Keratinocyte (primary cell): ENCODE data around the gene BSG.

Experiments
- EZH2 ChIP-seq: IDR thresholded peaks from one replicate; pipeline ENCODE4 v1.6.1; 2012; ENCODE audit warnings: inconsistent platforms, mild to moderate bottlenecking, low read length, moderate library complexity
- TF ChIP-seq, protein P1 (sequence below), 3 experiments: IDR thresholded peaks in 1 of 3; conservative IDR thresholded peaks in 1 of 3; optimal IDR thresholded peaks in 1 of 3; 2 replicates in 2 of 3; 3 replicates in 1 of 3; pipeline versions ENCODE3 to v1.5.1; 2011; ENCODE audit warnings: low read length in 3 of 3, mild to moderate bottlenecking in 3 of 3, moderate library complexity in 2 of 3, control low read depth in 1 of 3, inconsistent platforms in 1 of 3; ENCODE audit not compliant: insufficient read depth in 2 of 3; ENCODE audit errors: extremely low read depth in 1 of 3

DNA sequence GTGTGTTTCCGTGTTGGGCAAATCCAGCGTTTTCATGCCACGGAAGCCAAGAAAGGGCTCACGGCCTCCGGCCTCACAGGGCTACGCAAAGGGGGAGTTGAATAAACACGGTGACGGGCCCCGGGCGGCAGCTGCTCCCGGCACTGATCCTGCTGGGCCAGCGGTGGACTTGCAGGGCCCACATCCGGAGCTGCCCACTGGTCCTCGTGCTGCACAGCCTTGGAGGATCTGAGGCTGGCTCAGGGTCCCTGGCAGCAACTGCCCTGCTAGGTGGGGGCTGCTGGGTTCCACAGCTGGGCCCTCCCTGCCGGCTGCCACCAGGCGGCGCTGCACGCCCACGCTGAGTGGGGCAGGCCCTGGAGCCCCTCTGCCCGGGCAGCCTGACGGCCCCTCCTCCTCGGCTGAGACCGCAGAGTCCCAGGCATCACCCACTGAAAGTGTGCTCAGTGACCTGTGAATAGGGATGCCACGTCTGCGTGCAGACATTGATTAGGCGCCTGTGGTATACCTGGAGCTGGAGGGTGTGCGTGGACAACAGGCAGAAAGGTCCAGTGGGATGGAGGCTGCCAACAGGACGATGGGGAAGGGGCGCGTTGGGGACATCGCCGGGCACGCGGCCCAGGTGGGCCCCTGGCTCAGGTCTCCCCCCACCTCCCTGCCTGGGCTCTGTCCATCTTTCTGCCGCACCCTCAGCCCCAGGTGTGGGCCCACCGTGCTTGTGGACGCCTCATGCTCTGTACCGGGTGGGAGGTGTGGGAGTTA, 12.0 kb downstream of the BSG start:
- TF ChIP-seq, protein P1, sequence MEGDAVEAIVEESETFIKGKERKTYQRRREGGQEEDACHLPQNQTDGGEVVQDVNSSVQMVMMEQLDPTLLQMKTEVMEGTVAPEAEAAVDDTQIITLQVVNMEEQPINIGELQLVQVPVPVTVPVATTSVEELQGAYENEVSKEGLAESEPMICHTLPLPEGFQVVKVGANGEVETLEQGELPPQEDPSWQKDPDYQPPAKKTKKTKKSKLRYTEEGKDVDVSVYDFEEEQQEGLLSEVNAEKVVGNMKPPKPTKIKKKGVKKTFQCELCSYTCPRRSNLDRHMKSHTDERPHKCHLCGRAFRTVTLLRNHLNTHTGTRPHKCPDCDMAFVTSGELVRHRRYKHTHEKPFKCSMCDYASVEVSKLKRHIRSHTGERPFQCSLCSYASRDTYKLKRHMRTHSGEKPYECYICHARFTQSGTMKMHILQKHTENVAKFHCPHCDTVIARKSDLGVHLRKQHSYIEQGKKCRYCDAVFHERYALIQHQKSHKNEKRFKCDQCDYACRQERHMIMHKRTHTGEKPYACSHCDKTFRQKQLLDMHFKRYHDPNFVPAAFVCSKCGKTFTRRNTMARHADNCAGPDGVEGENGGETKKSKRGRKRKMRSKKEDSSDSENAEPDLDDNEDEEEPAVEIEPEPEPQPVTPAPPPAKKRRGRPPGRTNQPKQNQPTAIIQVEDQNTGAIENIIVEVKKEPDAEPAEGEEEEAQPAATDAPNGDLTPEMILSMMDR (optimal IDR thresholded peaks at IDR 0.05 in 1 of 3, IDR thresholded peaks at IDR 0.05 in 1 of 3, conservative IDR thresholded peaks at IDR 0.05 in 1 of 3; ENCODE audit: extremely low read depth in 1 of 3, insufficient read depth in 2 of 3, low read length in 3 of 3): peak; percentile 72 to 95 (median 84)
- no peak for TF ChIP-seq EZH2
